ENCODE data around the gene ADSL. TPM values are rescaled to one million over a fixed set of nuclear protein-coding genes. Genes with fewer than 3 reads are reported as not detected.

ADSL gene
- total RNA-seq, 6 experiments from 2014 or later, result 60.6 to 73.8 (median 70.9) TPM

GRCh38 chr22:40381461-40381860 is 35.2 kb downstream of the ADSL start:
- no peak for DNase-seq
- H3K4me3 Mint-ChIP-seq, result no peak overlapping the region
- H3K4me1 Mint-ChIP-seq (ENCODE audit: low read depth), result peaks cover 45% of the 10 kb centered on the region
- no peaks in the 10 kb centered on the region; the same call in none of the 2 replicates for H3K27me3 Mint-ChIP-seq (ENCODE audit: insufficient read depth)
- H3K36me3 Mint-ChIP-seq (ENCODE audit: low read depth), result no peaks in the 10 kb centered on the region
- no peak overlapping the region for H3K27ac Mint-ChIP-seq
- no peaks in the 10 kb centered on the region for H3K9me3 Mint-ChIP-seq
- TF ChIP-seq CTCF (IDR thresholded peaks at IDR 0.05), result no peak

GRCh38 chr22:40383905-40384304 is 37.6 kb downstream of the ADSL start:
- Mint-ChIP-seq H3K4me1 (ENCODE audit: low read depth) (peaks cover 31% of the 10 kb centered on the region), H3K9me3 (no peaks in the 10 kb centered on the region), H3K27me3 (ENCODE audit: insufficient read depth) (no peaks in the 10 kb centered on the region; the same call in 1 of the 2 replicates), H3K4me3 (peak overlapping the region; percentile 22; the same call in 1 of the 2 replicates), H3K36me3 (ENCODE audit: low read depth) (peaks cover 10% of the 10 kb centered on the region), H3K27ac (peak overlapping the region; percentile 91)
- TF ChIP-seq CTCF (IDR thresholded peaks at IDR 0.05), result no peak
- DNase-seq, result peak; percentile 71

- Mint-ChIP-seq H3K27ac (peak overlapping the region; percentile 27), H3K36me3 (ENCODE audit: low read depth) (peaks cover 12% of the 10 kb centered on the region), H3K27me3 (ENCODE audit: insufficient read depth) (no peaks in the 10 kb centered on the region; the same call in 1 of the 2 replicates), H3K9me3 (no peaks in the 10 kb centered on the region), H3K4me1 (ENCODE audit: low read depth) (peaks cover 29% of the 10 kb centered on the region), H3K4me3 (no peak overlapping the region)
- no peak for TF ChIP-seq CTCF (IDR thresholded peaks at IDR 0.05)
- DNase-seq, result no peak
These were observed 38.9 kb downstream of the ADSL start for GRCh38 chr22:40385036-40385782.

- TF ChIP-seq CTCF (IDR thresholded peaks at IDR 0.05), result no peak
- no peak overlapping the region for H3K4me3 Mint-ChIP-seq
- no peaks in the 10 kb centered on the region; the same call in 1 of the 2 replicates for H3K27me3 Mint-ChIP-seq (ENCODE audit: insufficient read depth)
- H3K9me3 Mint-ChIP-seq, result no peaks in the 10 kb centered on the region
- H3K27ac Mint-ChIP-seq, result no peak overlapping the region
- H3K36me3 Mint-ChIP-seq (ENCODE audit: low read depth), result peaks cover 12% of the 10 kb centered on the region
- peaks cover 41% of the 10 kb centered on the region for H3K4me1 Mint-ChIP-seq (ENCODE audit: low read depth)
- DNase-seq, result no peak
These were observed 41.4 kb downstream of the ADSL start for GRCh38 chr22:40387746-40388145.

GRCh38 chr22:40388231-40388630 is 41.9 kb downstream of the ADSL start:
- Mint-ChIP-seq H3K4me1 (ENCODE audit: low read depth) (peaks cover 39% of the 10 kb centered on the region), H3K27ac (no peak overlapping the region), H3K9me3 (no peaks in the 10 kb centered on the region), H3K4me3 (no peak overlapping the region), H3K36me3 (ENCODE audit: low read depth) (peaks cover 12% of the 10 kb centered on the region), H3K27me3 (ENCODE audit: insufficient read depth) (no peaks in the 10 kb centered on the region; the same call in 1 of the 2 replicates)
- no peak for DNase-seq
- TF ChIP-seq CTCF (IDR thresholded peaks at IDR 0.05), result no peak
